Right hindlimb (tissue), 1 donor: ENCODE measurements around the gene PRKAB1.

Experiments used
- DNase-seq: peaks from one replicate; pipeline ENCODE4 v3.0.0-alpha.2; 2018

The PRKAB1 gene

GRCh38 chr12:119714614-119715267 lies 46.8 kb downstream of the PRKAB1 start:
- DNase-seq, result no peak

DNA sequence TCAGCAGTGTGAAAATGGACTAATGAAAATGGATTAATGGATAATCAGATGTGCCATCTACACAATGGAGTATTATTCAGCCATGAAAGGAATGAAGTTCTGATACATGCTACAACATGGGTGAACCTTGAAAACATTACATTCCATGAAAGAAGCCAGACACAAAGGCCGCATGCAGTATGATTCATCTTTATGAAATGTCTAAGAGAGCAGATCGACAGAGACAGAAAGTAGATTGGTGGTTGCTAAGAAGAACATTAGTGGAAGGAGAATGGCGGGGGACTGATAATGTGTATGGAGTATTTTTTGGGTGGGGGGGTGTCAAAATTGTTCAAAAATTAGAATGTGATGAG lies 47.3 kb downstream of the PRKAB1 start:
- no peak for DNase-seq

DNA sequence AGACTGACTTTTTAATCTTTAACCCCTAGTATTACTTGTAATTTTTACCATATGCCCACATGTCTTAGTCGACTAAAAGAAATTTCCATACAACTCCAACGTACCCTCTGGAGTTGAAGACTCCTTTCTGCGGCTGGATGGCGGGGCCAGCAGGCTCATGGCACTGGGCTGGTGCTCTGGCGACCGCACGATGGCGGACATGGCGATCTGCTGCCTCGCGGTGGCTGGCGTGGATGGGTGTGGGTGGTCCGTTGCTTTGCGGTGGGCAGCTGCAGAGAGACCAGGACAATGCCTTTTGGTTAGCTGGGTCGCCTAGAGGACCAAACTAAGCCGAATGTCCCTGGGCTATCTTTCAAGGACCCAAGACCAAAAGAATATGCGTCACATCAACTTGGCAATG lies 50.2 kb downstream of the PRKAB1 start:
- no peak for DNase-seq

DNA sequence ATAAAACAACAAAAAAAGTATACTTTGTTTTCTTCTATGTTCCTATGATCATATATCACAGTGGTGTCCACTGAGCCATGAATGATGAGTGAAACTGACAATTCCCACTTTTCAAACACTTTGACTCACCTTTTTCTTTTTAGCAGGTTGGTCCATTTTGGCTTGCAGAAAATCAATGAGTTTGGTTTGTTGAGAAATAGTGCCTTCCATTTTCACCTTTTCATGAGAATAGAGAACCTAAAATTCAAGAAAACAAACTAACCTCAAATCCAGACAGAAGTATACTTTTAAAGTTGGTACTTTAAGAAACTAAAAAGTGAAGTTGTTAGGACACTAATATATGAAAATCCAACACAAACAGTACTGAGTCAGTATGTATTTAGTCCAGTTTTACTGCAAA lies 52.4 kb downstream of the PRKAB1 start:
- DNase-seq, result no peak

GRCh38 chr12:119721306-119721705 lies 53.4 kb downstream of the PRKAB1 start:
- DNase-seq, result peak; percentile 40

- no peak for DNase-seq
Measured at GRCh38 chr12:119725523-119725922, 57.6 kb downstream of the PRKAB1 start.

GRCh38 chr12:119727600-119728443 lies 59.9 kb downstream of the PRKAB1 start:
- no peak for DNase-seq

DNA sequence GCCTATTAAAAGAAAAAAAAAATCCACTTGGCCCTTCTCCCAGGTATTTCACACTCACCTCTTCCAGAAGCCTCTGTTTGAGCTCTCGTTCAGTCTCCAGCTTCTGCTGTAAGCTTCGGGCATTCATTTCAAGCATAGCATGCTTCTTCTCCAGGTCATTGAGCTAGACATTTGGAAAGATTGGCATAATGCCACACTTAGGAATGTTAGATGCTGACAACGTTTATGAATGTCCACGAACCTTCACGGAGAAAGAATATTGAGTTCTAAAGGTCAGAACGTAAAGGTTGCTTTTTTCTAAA lies 60.5 kb downstream of the PRKAB1 start:
- no peak for DNase-seq

DNA sequence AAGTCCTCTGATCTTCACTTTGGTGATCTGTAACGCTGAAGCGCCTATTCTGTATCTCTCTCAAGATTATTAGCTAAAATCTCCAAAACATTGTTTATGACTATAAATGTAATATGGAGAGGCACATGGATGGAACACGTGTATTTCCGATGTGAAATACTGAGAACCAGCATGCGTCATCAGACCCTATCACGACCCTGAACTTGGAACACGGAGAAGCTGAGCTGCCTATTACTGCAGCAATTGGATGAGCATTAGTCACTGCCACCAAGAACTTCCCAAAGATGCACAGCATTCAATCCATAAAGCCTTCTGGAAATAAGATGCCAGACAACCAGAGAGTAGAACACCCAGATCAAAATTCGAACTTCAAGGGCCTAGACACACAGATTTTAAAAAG lies 61.9 kb downstream of the PRKAB1 start:
- DNase-seq, result no peak

DNA sequence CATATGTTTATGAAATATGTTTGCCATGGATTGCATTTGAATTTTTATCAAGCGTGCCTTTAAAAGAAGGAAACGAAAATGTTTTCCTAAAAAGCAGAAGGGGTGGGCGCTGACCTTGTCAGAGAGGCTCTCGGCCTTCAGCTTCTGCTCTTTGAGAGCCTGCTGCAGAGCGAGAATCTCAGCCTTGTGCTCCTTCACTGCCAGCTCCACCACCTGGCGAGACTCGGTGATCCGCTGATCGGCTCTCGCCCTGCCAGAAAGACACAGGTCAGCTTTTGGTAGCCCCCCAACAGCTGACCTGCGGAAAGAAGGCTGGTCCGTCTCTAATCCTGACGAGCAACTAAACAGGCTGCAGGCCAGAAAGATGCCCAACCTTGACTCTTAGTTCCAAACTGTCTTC lies 62.4 kb downstream of the PRKAB1 start:
- DNase-seq, result no peak
